HEK293 (cell line): ENCODE results near the gene TMEM14A.
A peak's percentile ranks its signal among the peaks of the same experiment; 100 is the strongest.

Experiments
- GFI1B ChIP-seq: fragments of 450-650 bp; formaldehyde crosslinking; IDR thresholded peaks from 2 replicates; pipeline ENCODE4 v1.5.1; 2016; ENCODE audit warnings: missing biosample characterization, missing genetic modification characterization
- GLI4 ChIP-seq: fragments of 450-650 bp; formaldehyde crosslinking; IDR thresholded peaks from 2 replicates; pipeline ENCODE4 v1.5.1; 2016; ENCODE audit warnings: missing biosample characterization, missing genetic modification characterization
- MZF1 ChIP-seq: fragments of 450-650 bp; formaldehyde crosslinking; IDR thresholded peaks from 2 replicates; pipeline ENCODE4 v1.5.1; 2017; ENCODE audit warnings: missing biosample characterization, missing genetic modification characterization, borderline replicate concordance
- OVOL3 ChIP-seq: fragments of 450-650 bp; formaldehyde crosslinking; IDR thresholded peaks from 2 replicates; pipeline ENCODE4 v1.5.1; 2016; ENCODE audit warnings: missing biosample characterization, missing genetic modification characterization
- RBAK ChIP-seq: fragments of 450-650 bp; formaldehyde crosslinking; IDR thresholded peaks from 2 replicates; pipeline ENCODE4 v1.5.1; 2016; ENCODE audit warnings: missing biosample characterization, missing genetic modification characterization
- REST ChIP-seq: fragments of 450-650 bp; formaldehyde crosslinking; IDR thresholded peaks from 2 replicates; pipeline ENCODE4 v1.5.1; 2016; ENCODE audit warnings: missing biosample characterization, missing genetic modification characterization
- SALL2 ChIP-seq: fragments of 450-650 bp; formaldehyde crosslinking; IDR thresholded peaks from 2 replicates; pipeline ENCODE4 v1.5.0; 2017; ENCODE audit warnings: missing biosample characterization, mild to moderate bottlenecking, missing genetic modification characterization, borderline replicate concordance
- SETDB1 ChIP-seq: IDR thresholded peaks from one replicate; pipeline ENCODE4 v1.6.1; 2017; ENCODE audit warnings: mild to moderate bottlenecking, low read length, moderate library complexity, mixed read lengths; ENCODE audit not compliant: insufficient read length
- SP2 ChIP-seq: fragments of 450-650 bp; formaldehyde crosslinking; IDR thresholded peaks from 2 replicates; pipeline ENCODE4 v1.5.1; 2016; ENCODE audit warnings: missing biosample characterization, missing genetic modification characterization
- SP7 ChIP-seq: fragments of 450-650 bp; formaldehyde crosslinking; IDR thresholded peaks from 2 replicates; pipeline ENCODE4 v1.5.1; 2016; ENCODE audit warnings: missing biosample characterization, missing genetic modification characterization
- TRIM28 ChIP-seq: IDR thresholded peaks from 2 replicates; pipeline ENCODE4 v1.6.1; 2011; ENCODE audit warnings: low read length, control low read depth, borderline replicate concordance
- ZBTB6 ChIP-seq: fragments of 450-650 bp; formaldehyde crosslinking; IDR thresholded peaks from 2 replicates; pipeline ENCODE4 v1.5.1; 2017; ENCODE audit warnings: missing biosample characterization, missing genetic modification characterization
- ZBTB8A ChIP-seq: fragments of 450-650 bp; formaldehyde crosslinking; IDR thresholded peaks from 2 replicates; pipeline ENCODE4 v1.5.1; 2016; ENCODE audit warnings: missing biosample characterization, missing genetic modification characterization
- ZNF155 ChIP-seq: fragments of 450-650 bp; formaldehyde crosslinking; IDR thresholded peaks from 2 replicates; pipeline ENCODE4 v1.5.1; 2016; ENCODE audit warnings: missing biosample characterization, missing genetic modification characterization
- ZNF24 ChIP-seq: fragments of 450-650 bp; formaldehyde crosslinking; IDR thresholded peaks from 2 replicates; pipeline ENCODE4 v1.5.1; 2016; ENCODE audit warnings: missing biosample characterization, missing genetic modification characterization
- ZNF391 ChIP-seq: fragments of 450-650 bp; formaldehyde crosslinking; IDR thresholded peaks from 2 replicates; pipeline ENCODE4 v1.5.1; 2016; ENCODE audit warnings: low read depth, missing biosample characterization, missing genetic modification characterization, borderline replicate concordance
- ZNF48 ChIP-seq: fragments of 450-650 bp; formaldehyde crosslinking; IDR thresholded peaks from 2 replicates; pipeline ENCODE4 v1.5.1; 2016; ENCODE audit warnings: missing biosample characterization, missing genetic modification characterization
- ZNF529 ChIP-seq: fragments of 450-650 bp; formaldehyde crosslinking; IDR thresholded peaks from 2 replicates; pipeline ENCODE4 v1.5.1; 2017; ENCODE audit warnings: missing genetic modification characterization, missing biosample characterization; ENCODE audit not compliant: insufficient replicate concordance
- ZNF585B ChIP-seq: fragments of 450-650 bp; formaldehyde crosslinking; IDR thresholded peaks from 2 replicates; pipeline ENCODE4 v1.5.1; 2016; ENCODE audit warnings: missing biosample characterization, missing genetic modification characterization
- ZNF707 ChIP-seq: fragments of 450-650 bp; formaldehyde crosslinking; IDR thresholded peaks from 2 replicates; pipeline ENCODE4 v1.5.1; 2016; ENCODE audit warnings: missing biosample characterization, missing genetic modification characterization
- ZNF747 ChIP-seq: fragments of 450-650 bp; formaldehyde crosslinking; IDR thresholded peaks from 2 replicates; pipeline ENCODE4 v1.5.1; 2016; ENCODE audit warnings: missing biosample characterization, missing genetic modification characterization
- TF ChIP-seq, protein P1 (sequence below): fragments of 450-650 bp; formaldehyde crosslinking; IDR thresholded peaks from 2 replicates; pipeline ENCODE4 v1.5.1; 2016; ENCODE audit warnings: missing biosample characterization, missing genetic modification characterization
- TF ChIP-seq, protein P2 (sequence below): fragments of 450-650 bp; formaldehyde crosslinking; conservative IDR thresholded peaks from 2 replicates; pipeline ENCODE4 v1.5.1; 2016; ENCODE audit warnings: low read depth, missing biosample characterization, missing genetic modification characterization
- TF ChIP-seq, protein P3 (sequence below): fragments of 450-650 bp; formaldehyde crosslinking; IDR thresholded peaks from 2 replicates; pipeline ENCODE4 v1.5.1; 2017; ENCODE audit warnings: missing biosample characterization, missing genetic modification characterization
- TF ChIP-seq, protein P4 (sequence below): fragments of 450-650 bp; formaldehyde crosslinking; IDR thresholded peaks from 2 replicates; pipeline ENCODE4 v1.5.1; 2016; ENCODE audit warnings: missing biosample characterization, missing genetic modification characterization

Gene TMEM14A

DNA sequence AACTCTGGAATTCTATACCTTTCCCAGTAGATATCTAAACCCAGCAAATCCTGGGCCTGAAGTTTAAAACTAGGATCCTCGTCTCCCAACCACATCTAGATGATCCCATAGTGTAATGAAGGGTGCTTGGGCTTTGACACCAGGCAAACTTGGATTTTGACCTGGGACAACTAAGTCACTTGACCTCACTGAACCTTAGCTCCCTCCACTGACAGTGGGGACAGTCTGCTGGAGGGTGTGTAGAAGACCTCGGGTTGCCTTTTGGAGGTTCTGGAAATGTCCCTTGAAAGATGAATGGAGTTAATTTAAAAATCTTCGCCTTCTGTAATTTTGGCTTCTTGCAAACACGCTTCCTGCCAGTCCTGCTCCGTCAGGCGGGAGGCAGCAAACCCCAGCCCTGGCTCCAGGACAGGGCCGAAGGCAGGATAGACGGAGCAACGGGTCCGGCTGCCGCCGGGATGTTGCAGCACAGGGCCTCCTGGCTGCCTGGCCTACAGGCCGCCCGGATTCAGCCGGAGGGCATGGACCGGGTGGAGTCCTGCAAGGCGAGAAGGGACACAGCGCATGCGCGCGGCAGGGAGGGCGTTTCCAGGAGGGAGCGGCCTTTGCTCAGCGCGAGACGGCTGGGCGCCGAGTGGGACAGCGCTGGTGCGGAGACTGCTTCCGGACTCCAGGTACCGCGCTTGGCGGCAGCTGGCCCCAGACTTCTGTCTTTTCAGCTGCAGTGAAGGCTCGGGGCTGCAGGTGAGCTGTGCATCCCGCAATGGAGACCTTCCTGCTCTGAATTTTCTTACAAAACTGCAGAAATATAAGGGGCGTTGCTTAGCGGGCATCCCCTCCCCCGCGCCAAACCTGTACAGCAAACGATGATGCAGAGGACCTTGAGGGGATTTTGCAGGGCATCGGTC, at the start of gene TMEM14A (continued):
- TF ChIP-seq, protein P1, sequence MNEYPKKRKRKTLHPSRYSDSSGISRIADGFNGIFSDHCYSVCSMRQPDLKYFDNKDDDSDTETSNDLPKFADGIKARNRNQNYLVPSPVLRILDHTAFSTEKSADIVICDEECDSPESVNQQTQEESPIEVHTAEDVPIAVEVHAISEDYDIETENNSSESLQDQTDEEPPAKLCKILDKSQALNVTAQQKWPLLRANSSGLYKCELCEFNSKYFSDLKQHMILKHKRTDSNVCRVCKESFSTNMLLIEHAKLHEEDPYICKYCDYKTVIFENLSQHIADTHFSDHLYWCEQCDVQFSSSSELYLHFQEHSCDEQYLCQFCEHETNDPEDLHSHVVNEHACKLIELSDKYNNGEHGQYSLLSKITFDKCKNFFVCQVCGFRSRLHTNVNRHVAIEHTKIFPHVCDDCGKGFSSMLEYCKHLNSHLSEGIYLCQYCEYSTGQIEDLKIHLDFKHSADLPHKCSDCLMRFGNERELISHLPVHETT (tag by site-specific recombination) = no peak
- no peak for TF ChIP-seq ZNF529 (tag by site-specific recombination)
- no peak for TF ChIP-seq ZNF391 (tag by site-specific recombination)
- no peak for TF ChIP-seq SETDB1
- TF ChIP-seq SP7 (tag by site-specific recombination) = peak; percentile 60
- no peak for TF ChIP-seq ZNF707 (tag by site-specific recombination)
- peak; percentile 72; the same call in 1 of the 2 replicates for TF ChIP-seq TRIM28
- TF ChIP-seq, protein P2, sequence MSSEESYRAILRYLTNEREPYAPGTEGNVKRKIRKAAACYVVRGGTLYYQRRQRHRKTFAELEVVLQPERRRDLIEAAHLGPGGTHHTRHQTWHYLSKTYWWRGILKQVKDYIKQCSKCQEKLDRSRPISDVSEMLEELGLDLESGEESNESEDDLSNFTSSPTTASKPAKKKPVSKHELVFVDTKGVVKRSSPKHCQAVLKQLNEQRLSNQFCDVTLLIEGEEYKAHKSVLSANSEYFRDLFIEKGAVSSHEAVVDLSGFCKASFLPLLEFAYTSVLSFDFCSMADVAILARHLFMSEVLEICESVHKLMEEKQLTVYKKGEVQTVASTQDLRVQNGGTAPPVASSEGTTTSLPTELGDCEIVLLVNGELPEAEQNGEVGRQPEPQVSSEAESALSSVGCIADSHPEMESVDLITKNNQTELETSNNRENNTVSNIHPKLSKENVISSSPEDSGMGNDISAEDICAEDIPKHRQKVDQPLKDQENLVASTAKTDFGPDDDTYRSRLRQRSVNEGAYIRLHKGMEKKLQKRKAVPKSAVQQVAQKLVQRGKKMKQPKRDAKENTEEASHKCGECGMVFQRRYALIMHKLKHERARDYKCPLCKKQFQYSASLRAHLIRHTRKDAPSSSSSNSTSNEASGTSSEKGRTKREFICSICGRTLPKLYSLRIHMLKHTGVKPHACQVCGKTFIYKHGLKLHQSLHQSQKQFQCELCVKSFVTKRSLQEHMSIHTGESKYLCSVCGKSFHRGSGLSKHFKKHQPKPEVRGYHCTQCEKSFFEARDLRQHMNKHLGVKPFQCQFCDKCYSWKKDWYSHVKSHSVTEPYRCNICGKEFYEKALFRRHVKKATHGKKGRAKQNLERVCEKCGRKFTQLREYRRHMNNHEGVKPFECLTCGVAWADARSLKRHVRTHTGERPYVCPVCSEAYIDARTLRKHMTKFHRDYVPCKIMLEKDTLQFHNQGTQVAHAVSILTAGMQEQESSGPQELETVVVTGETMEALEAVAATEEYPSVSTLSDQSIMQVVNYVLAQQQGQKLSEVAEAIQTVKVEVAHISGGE (tag by site-specific recombination) = 0 out of 2 replicates have a peak, but pooled peaks have one; percentile 14
- TF ChIP-seq SP2 (tag by site-specific recombination) = peak; percentile 70
- peak; percentile 56 for TF ChIP-seq REST (tag by site-specific recombination)
- no peak for TF ChIP-seq ZNF747 (tag by site-specific recombination)
- TF ChIP-seq RBAK (tag by site-specific recombination) = no peak
- TF ChIP-seq ZNF48 (tag by site-specific recombination) = no peak
- no peak; the same call in 1 of the 2 replicates for TF ChIP-seq ZNF585B (tag by site-specific recombination)
- TF ChIP-seq, protein P3, sequence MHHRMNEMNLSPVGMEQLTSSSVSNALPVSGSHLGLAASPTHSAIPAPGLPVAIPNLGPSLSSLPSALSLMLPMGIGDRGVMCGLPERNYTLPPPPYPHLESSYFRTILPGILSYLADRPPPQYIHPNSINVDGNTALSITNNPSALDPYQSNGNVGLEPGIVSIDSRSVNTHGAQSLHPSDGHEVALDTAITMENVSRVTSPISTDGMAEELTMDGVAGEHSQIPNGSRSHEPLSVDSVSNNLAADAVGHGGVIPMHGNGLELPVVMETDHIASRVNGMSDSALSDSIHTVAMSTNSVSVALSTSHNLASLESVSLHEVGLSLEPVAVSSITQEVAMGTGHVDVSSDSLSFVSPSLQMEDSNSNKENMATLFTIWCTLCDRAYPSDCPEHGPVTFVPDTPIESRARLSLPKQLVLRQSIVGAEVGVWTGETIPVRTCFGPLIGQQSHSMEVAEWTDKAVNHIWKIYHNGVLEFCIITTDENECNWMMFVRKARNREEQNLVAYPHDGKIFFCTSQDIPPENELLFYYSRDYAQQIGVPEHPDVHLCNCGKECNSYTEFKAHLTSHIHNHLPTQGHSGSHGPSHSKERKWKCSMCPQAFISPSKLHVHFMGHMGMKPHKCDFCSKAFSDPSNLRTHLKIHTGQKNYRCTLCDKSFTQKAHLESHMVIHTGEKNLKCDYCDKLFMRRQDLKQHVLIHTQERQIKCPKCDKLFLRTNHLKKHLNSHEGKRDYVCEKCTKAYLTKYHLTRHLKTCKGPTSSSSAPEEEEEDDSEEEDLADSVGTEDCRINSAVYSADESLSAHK (tag by site-specific recombination) = no peak
- TF ChIP-seq MZF1 = 0 out of 2 replicates have a peak, but pooled peaks have one; percentile 44
- TF ChIP-seq SALL2 = no peak
- TF ChIP-seq, protein P4, sequence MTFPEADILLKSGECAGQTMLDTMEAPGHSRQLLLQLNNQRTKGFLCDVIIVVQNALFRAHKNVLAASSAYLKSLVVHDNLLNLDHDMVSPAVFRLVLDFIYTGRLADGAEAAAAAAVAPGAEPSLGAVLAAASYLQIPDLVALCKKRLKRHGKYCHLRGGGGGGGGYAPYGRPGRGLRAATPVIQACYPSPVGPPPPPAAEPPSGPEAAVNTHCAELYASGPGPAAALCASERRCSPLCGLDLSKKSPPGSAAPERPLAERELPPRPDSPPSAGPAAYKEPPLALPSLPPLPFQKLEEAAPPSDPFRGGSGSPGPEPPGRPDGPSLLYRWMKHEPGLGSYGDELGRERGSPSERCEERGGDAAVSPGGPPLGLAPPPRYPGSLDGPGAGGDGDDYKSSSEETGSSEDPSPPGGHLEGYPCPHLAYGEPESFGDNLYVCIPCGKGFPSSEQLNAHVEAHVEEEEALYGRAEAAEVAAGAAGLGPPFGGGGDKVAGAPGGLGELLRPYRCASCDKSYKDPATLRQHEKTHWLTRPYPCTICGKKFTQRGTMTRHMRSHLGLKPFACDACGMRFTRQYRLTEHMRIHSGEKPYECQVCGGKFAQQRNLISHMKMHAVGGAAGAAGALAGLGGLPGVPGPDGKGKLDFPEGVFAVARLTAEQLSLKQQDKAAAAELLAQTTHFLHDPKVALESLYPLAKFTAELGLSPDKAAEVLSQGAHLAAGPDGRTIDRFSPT = 0 out of 2 replicates have a peak, but pooled peaks have one; percentile 38
- no peak for TF ChIP-seq ZBTB6 (tag by site-specific recombination)
- TF ChIP-seq ZBTB8A = peak; percentile 72
- no peak for TF ChIP-seq ZNF24 (tag by site-specific recombination)
- TF ChIP-seq ZNF155 (tag by site-specific recombination) = no peak
- no peak for TF ChIP-seq OVOL3 (tag by site-specific recombination)
- TF ChIP-seq GLI4 (tag by site-specific recombination) = no peak
- no peak for TF ChIP-seq GFI1B (tag by site-specific recombination)
